Measurements from ENCODE around the gene SCARF2. TPM values are rescaled to one million over a fixed set of nuclear protein-coding genes. Genes with fewer than 3 reads are reported as not detected.

The SCARF2 gene
- total RNA-seq, 4 donors from 2014 or later = 28.4 to 72.0 (median 53.1) TPM

DNA sequence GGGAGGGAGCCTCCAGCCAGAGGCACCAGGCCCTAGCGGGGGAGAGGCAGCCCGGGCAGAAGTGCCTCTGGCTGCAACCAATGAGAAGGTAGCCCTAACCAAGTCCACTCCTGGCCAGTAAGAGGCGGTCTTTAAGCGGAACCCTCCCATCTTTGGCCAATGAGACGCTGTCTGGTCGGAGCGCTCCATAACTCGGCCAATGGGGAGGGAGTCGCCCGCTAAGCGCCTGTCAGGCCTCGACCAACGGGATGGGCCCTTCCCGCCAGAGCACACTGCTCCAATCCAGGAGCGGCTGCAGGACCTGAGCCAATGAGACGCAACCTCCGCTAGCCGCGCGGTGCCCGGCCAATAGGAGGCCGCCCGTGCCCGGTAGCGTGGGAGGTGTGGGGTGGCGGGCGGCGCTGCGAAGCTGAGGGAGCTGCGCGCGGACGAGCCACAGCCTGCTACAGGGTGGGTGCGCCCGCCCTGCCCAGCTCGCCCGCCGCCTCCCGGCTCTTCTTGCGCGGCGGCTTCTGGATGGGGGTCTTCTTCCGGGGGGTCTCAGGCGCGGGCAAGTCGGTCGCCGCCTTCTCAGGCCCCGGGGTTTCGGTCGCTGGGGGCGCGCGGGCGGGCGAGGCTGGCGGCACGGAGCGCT lies 12.6 kb downstream of the SCARF2 start:
- H3K36me3 ChIP-seq = peaks cover 0 to 46% (median 0%) of the 10 kb centered on the region in 3 donors
- no peaks in the 10 kb centered on the region for H3K27me3 ChIP-seq
- DNase-seq (ENCODE audit: low spot score in 2 of 2) = no peak
- H3K27ac ChIP-seq = peak overlapping the region in 3 of 4 donors; percentile 70 to 92 (median 86)
- TF ChIP-seq EP300 (IDR thresholded peaks at IDR 0.05) = no peak
- TF ChIP-seq, protein P1, sequence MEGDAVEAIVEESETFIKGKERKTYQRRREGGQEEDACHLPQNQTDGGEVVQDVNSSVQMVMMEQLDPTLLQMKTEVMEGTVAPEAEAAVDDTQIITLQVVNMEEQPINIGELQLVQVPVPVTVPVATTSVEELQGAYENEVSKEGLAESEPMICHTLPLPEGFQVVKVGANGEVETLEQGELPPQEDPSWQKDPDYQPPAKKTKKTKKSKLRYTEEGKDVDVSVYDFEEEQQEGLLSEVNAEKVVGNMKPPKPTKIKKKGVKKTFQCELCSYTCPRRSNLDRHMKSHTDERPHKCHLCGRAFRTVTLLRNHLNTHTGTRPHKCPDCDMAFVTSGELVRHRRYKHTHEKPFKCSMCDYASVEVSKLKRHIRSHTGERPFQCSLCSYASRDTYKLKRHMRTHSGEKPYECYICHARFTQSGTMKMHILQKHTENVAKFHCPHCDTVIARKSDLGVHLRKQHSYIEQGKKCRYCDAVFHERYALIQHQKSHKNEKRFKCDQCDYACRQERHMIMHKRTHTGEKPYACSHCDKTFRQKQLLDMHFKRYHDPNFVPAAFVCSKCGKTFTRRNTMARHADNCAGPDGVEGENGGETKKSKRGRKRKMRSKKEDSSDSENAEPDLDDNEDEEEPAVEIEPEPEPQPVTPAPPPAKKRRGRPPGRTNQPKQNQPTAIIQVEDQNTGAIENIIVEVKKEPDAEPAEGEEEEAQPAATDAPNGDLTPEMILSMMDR (IDR thresholded peaks at IDR 0.05) = no peak
- no peak for TF ChIP-seq POLR2A (IDR thresholded peaks at IDR 0.05)
- no peaks in the 10 kb centered on the region for H3K9me3 ChIP-seq
- H3K4me1 ChIP-seq = peaks cover 0 to 54% (median 30%) of the 10 kb centered on the region in 4 donors
- H3K4me3 ChIP-seq = peak overlapping the region in 1 of 4 donors; percentile 17
- WGBS, 2 donors = 72 to 86% methylated on average over 27 to 32 of the region's 59 CpGs

DNA sequence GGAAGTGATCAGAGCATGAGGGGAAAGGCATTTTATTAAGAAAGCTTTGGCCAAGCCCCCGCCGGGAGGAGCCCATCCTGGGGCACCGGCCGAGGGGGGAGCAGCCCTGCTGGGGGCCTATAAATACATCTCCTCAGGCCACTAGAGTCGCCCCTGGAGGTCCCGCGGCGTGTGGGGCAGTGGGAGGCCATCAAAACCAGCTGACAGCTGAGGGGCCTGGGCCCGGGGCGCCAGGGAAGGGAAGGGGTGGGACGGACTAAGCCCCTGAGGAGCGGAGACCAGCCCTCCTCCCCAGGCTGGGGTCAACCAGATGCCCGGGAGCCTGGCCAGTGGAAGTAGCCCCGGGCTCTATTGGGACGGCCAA lies 13.1 kb downstream of the SCARF2 start:
- H3K4me1 ChIP-seq = peaks cover 0 to 49% (median 29%) of the 10 kb centered on the region in 4 donors
- no peak overlapping the region for H3K4me3 ChIP-seq
- H3K27me3 ChIP-seq = no peaks in the 10 kb centered on the region
- DNase-seq (ENCODE audit: low spot score in 2 of 2) = no peak
- WGBS, 2 donors = 21 to 40% methylated on average over 8 to 14 of the region's 15 CpGs
- H3K36me3 ChIP-seq = peaks cover 0 to 45% (median 0%) of the 10 kb centered on the region in 3 donors
- H3K9me3 ChIP-seq = no peaks in the 10 kb centered on the region
- H3K27ac ChIP-seq = peak overlapping the region; percentile 63 to 92 (median 78)
- TF ChIP-seq, protein P1 (IDR thresholded peaks at IDR 0.05) = no peak
- no peak for TF ChIP-seq POLR2A (IDR thresholded peaks at IDR 0.05)
- no peak for TF ChIP-seq EP300 (IDR thresholded peaks at IDR 0.05)

DNA sequence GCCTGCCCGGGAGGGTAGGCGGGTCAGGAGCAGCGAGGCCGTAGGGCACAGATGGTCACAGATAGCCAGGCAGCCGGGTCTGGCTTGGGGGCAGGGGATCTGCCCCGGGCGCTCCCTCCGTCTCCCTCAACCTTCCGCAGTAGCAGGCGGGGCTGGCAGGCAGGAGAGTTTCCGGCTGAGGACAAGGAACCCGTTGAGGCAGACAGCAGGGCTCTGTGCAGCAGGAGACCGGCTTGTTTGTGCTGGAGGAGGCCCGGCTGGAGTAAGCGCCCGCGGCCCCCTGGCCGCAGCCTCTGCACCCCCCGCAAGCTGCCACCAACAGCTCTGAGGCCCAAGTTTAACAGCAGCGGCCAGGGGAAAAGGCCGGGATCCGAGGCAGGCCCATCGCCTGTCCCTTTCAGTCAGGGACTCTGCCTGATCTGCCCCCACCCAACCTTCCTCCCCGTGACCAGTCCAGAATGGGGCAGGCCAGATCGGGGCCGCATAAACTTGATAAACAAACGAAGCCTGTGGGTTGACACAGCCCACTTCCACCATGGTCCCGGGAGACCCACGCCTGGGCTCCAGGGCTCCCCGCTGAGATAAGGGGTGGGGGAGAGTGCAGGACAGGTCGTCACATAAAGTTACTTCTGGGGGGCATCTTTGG lies 13.6 kb downstream of the SCARF2 start:
- TF ChIP-seq EP300 (IDR thresholded peaks at IDR 0.05) = no peak
- TF ChIP-seq, protein P1 (IDR thresholded peaks at IDR 0.05) = no peak
- TF ChIP-seq POLR2A (IDR thresholded peaks at IDR 0.05) = no peak
- Histone ChIP-seq H3K27ac (peak overlapping the region; percentile 63 to 92 (median 78)), H3K9me3 (no peaks in the 10 kb centered on the region), H3K4me1 (peaks cover 0 to 44% (median 29%) of the 10 kb centered on the region in 4 donors), H3K36me3 (peaks cover 0 to 40% (median 0%) of the 10 kb centered on the region in 3 donors), H3K27me3 (no peaks in the 10 kb centered on the region), H3K4me3 (no peak overlapping the region)
- DNase-seq (ENCODE audit: low spot score in 2 of 2) = no peak
- 27 to 31% methylated on average over 24 to 26 of the region's 31 CpGs for WGBS, 2 donors

DNA sequence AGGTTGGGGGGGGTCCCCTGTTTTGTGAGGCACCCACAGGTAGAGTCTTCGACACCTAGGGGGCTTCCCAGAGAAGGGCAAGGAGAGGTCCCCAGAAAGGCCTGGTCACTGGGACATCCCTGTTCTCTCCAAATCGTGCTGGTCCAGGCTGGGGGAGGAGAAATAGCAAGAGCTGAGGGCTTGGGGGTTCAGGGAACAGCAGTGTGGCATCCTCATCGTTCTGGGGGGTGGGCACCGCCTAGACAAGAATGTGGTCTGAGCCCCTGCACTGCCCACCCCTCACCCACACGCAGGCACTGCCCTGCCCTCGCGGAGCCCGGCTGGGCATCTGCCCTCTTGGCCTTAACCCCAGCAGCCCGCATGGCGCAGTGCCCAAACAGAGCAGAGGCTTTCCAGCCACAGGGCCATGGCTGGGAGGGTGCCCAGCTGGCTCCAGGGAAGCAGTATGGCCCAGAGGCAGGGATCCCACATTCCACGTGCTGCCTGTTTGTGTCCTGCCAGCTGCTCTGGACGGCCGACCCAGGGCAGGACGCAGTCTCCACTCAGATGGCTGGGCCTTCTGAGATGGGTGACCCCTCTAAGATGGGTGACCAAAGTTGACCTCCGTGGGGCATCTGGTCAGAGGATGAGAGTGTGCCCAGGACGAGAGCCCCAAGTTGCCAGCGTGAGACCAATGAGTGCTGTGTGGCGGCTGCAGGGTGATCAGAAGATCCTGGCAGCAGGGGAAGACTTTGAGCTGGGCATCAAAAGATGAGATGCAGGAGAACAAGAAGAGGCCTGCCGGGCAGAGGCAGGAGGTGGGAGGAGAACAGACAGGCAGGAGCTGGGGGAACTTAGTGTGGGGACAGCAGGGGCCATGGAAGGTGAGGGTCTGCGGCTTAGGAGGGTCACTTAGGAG lies 14.4 kb downstream of the SCARF2 start:
- WGBS, 2 donors = 33 to 37% methylated on average over 13 to 19 of the region's 20 CpGs
- peaks cover 0 to 44% (median 29%) of the 10 kb centered on the region in 4 donors for H3K4me1 ChIP-seq
- H3K36me3 ChIP-seq = peaks cover 0 to 32% (median 0%) of the 10 kb centered on the region in 3 donors
- no peak overlapping the region for H3K4me3 ChIP-seq
- DNase-seq (ENCODE audit: low spot score in 2 of 2) = no peak
- no peaks in the 10 kb centered on the region for H3K27me3 ChIP-seq
- TF ChIP-seq, protein P1 (IDR thresholded peaks at IDR 0.05) = no peak
- TF ChIP-seq EP300 (IDR thresholded peaks at IDR 0.05) = no peak
- TF ChIP-seq POLR2A (IDR thresholded peaks at IDR 0.05) = no peak
- H3K9me3 ChIP-seq = no peaks in the 10 kb centered on the region
- peak overlapping the region; percentile 63 to 92 (median 78) for H3K27ac ChIP-seq

All from tibial nerve (tissue), 4 donors.